GM23338 (cell line): ENCODE measurements around the gene IRF8. TPM values are rescaled to one million over a fixed set of nuclear protein-coding genes. Genes with fewer than 3 reads are reported as not detected.
A peak's percentile ranks its signal among the peaks of the same experiment; 100 is the strongest.

Experiments
- ATAC-seq: fragments of 200-7000 bp; cut with Tn5 transposase; 3 replicates; pipeline ENCODE4 v1.9.1; 2020
- DNase-seq: peaks from one replicate; pipeline ENCODE4 v3.0.0-alpha.2; 2015; ENCODE audit warnings: low spot score
- H2AFZ ChIP-seq: fragments of 200-600 bp; sonication (generic); 2 replicates; pipeline ENCODE4 v1.8.0; 2016; ENCODE audit warnings: antibody characterized with exemption, mild to moderate bottlenecking, moderate library complexity
- H3F3A ChIP-seq: fragments of 200-600 bp; sonication (generic); replicated peaks from 2 replicates; pipeline ENCODE4 v1.8.0; 2017; ENCODE audit warnings: antibody characterized with exemption, mixed run types, low read depth
- H3K27ac ChIP-seq: fragments of 200-600 bp; sonication (generic); 2 replicates; pipeline ENCODE4 v1.6.1; 2016; ENCODE audit warnings: low read depth
- H3K27me3 ChIP-seq: fragments of 200-600 bp; sonication (generic); 2 replicates; pipeline ENCODE4 v1.8.0; 2016; ENCODE audit warnings: mild to moderate bottlenecking, mixed run types, moderate library complexity; ENCODE audit not compliant: insufficient read depth
- H3K36me3 ChIP-seq: fragments of 200-600 bp; sonication (generic); 2 replicates; pipeline ENCODE4 v1.8.0; 2016; ENCODE audit warnings: mild to moderate bottlenecking; ENCODE audit not compliant: insufficient read depth
- H3K4me1 ChIP-seq: fragments of 200-600 bp; sonication (generic); 2 replicates; pipeline ENCODE4 v1.8.0; 2016; ENCODE audit warnings: mild to moderate bottlenecking, moderate library complexity; ENCODE audit not compliant: insufficient read depth
- H3K4me2 ChIP-seq: fragments of 200-600 bp; sonication (generic); 2 replicates; pipeline ENCODE4 v1.7.1; 2017; ENCODE audit warnings: mixed run types
- H3K4me3 ChIP-seq: fragments of 200-600 bp; sonication (generic); 2 replicates; pipeline ENCODE4 v1.6.1; 2016; ENCODE audit warnings: mixed run types
- H3K79me2 ChIP-seq: fragments of 200-600 bp; sonication (generic); replicated peaks from 2 replicates; pipeline ENCODE4 v1.8.0; 2017; ENCODE audit warnings: mild to moderate bottlenecking; ENCODE audit not compliant: insufficient read depth
- H3K9me2 ChIP-seq: fragments of 200-600 bp; sonication (generic); 2 replicates; pipeline ENCODE4 v1.8.0; 2017; ENCODE audit not compliant: insufficient read depth
- H4K20me1 ChIP-seq: fragments of 200-600 bp; sonication (generic); replicated peaks from 2 replicates; pipeline ENCODE4 v1.8.0; 2017; ENCODE audit warnings: mild to moderate bottlenecking; ENCODE audit not compliant: insufficient read depth
- H3K27ac Mint-ChIP-seq: 2 replicates; pipeline ENCODE4 v1.8.0; 2020; ENCODE audit warnings: inconsistent platforms, mild to moderate bottlenecking, moderate library complexity, mixed read lengths
- H3K27me3 Mint-ChIP-seq: 3 replicates; pipeline ENCODE4 v1.8.0; 2022; ENCODE audit warnings: low read depth, mild to moderate bottlenecking, moderate library complexity, mixed read lengths, inconsistent platforms; ENCODE audit not compliant: insufficient read depth, poor library complexity
- H3K36me3 Mint-ChIP-seq: 3 replicates; pipeline ENCODE4 v1.8.0; 2021; ENCODE audit warnings: low read depth, mild to moderate bottlenecking, inconsistent platforms, moderate library complexity, mixed read lengths
- H3K4me1 Mint-ChIP-seq: 3 replicates; pipeline ENCODE4 v1.8.0; 2020; ENCODE audit warnings: mild to moderate bottlenecking, inconsistent platforms, mixed read lengths
- H3K4me3 Mint-ChIP-seq: 3 replicates; pipeline ENCODE4 v1.8.0; 2021; ENCODE audit warnings: moderate library complexity, mild to moderate bottlenecking, inconsistent platforms, mixed read lengths
- H3K9me3 Mint-ChIP-seq: 3 replicates; pipeline ENCODE4 v1.8.0; 2020; ENCODE audit warnings: moderate library complexity, mild to moderate bottlenecking, inconsistent platforms, mixed read lengths
- CREB1 ChIP-seq: fragments of 250-450 bp; sonication (Bioruptor Pico); IDR thresholded peaks from 2 replicates; pipeline ENCODE4 v1.5.0; 2020; ENCODE audit warnings: low read depth, mild to moderate bottlenecking, moderate library complexity
- EZH2 ChIP-seq: fragments of 200-600 bp; sonication (generic); IDR thresholded peaks from one replicate; pipeline ENCODE4 v1.8.0; 2017; ENCODE audit warnings: antibody characterized with exemption, mild to moderate bottlenecking, low read depth; ENCODE audit not compliant: unreplicated experiment
- EZH2phosphoT487 ChIP-seq: fragments of 200-600 bp; sonication (generic); IDR thresholded peaks from one replicate; pipeline ENCODE4 v1.8.1; 2018; ENCODE audit warnings: antibody characterized with exemption; ENCODE audit not compliant: unreplicated experiment
- NANOG ChIP-seq: IDR thresholded peaks from 2 replicates; pipeline ENCODE4 v1.6.1; 2016; ENCODE audit warnings: antibody characterized with exemption, borderline replicate concordance
- STAT1 ChIP-seq: IDR thresholded peaks from one replicate; pipeline ENCODE4 v1.6.1; 2016; ENCODE audit warnings: antibody characterized with exemption; ENCODE audit not compliant: unreplicated experiment
- ZNF114 ChIP-seq: fragments of 250-450 bp; sonication (Bioruptor Pico); IDR thresholded peaks from 2 replicates; pipeline ENCODE4 v1.5.0; 2020; ENCODE audit warnings: mild to moderate bottlenecking, moderate library complexity
- polyA plus RNA-seq: library from polyadenylated mRNA; unstranded; fragments of >200 nt; fragmentation: Nextera tagmentation; extraction: Ambion mirVana; gene quantifications from 2 replicates; pipeline ENCODE4 v1.2.1, GENCODE V29; 2016
- total RNA-seq: library from RNA; depleted of rRNA; stranded (reverse); fragments of >200 nt; shearing (Covaris generic); gene quantifications from 2 replicates; pipeline ENCODE4 v1.2.3, GENCODE V29; 2014
- TF ChIP-seq, protein P1 (sequence below): IDR thresholded peaks from one replicate; pipeline ENCODE4 v1.6.1; 2018; ENCODE audit warnings: antibody characterized with exemption; ENCODE audit not compliant: unreplicated experiment
- TF ChIP-seq, protein P2 (sequence below), 2 experiments: fragments of 200-600 bp in 1 of 2; sonication (generic) in 1 of 2; conservative IDR thresholded peaks; 2 replicates each; pipeline versions ENCODE4 v1.5.1 to v1.6.1; 2016 to 2017; ENCODE audit warnings: antibody characterized with exemption in 2 of 2, low read depth in 2 of 2, mild to moderate bottlenecking in 2 of 2, moderate library complexity in 1 of 2
- TF ChIP-seq, protein P3 (sequence below): IDR thresholded peaks from 2 replicates; pipeline ENCODE4 v1.6.1; 2016; ENCODE audit warnings: antibody characterized with exemption

Gene IRF8
- total and polyA plus RNA-seq, 2 experiments from 2014 or later: 0.47 to 2.8 TPM

DNA sequence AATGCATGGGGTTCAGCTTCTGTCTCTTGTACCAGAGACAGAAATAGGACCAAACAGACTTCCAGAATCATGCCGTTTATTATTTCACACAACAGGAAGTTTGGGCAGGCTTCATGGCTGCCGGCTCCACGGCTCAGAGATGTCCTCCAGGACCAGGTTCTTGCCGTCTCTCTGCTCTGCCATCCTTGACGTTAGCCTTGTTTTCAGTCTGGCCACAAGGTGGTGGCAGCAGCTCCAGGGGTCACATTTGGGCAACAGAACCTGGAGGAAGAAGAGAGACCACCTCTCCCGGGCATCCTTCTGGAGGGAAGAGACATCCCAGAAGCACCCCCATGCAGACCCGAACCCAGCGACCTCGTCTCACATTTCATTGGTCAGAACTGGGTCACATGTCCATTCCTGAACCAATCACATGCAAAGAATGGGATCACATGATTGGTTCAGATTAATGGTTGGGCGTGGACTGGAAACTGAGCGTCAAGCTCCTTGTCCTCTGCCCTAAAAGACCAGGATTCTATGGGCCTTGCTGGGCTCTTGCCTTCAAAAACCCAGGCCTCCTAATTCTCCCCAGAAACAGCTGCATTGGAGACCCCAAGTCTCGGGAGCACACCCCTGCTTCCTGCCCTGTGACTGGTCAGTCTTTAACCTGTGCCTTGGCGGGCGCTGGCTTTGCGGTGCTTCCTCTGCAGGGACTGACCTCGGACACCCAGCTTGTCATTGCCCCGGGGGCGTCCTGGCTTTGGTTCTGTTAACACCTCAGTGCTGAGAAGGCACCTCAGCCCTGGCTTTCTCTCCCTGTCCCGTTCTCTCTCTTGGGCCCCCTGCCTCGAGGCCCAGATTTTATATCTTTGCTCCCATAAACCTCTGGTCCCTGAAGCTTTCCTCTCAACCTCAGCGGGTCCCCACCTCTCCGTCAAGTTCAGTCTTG is 63.3 kb downstream of the IRF8 start:
- H3K4me3 Mint-ChIP-seq: no peak overlapping the region; the same call in 2 of the 3 replicates
- H3K4me1 Mint-ChIP-seq: peaks cover 4% of the 10 kb centered on the region
- no peak overlapping the region for H3K27ac ChIP-seq
- H3K9me2 ChIP-seq: no peaks in the 10 kb centered on the region
- H3K9me3 Mint-ChIP-seq: no peaks in the 10 kb centered on the region
- no peaks in the 10 kb centered on the region for H3K79me2 ChIP-seq
- H3F3A ChIP-seq: no peaks in the 10 kb centered on the region
- no peaks in the 10 kb centered on the region for H3K4me1 ChIP-seq
- DNase-seq (no peak), ATAC-seq (no peak)
- no peak overlapping the region for H3K4me3 ChIP-seq
- H3K36me3 ChIP-seq: no peaks in the 10 kb centered on the region
- no peak overlapping the region for H3K27ac Mint-ChIP-seq
- H2AFZ ChIP-seq: no peak overlapping the region
- H3K27me3 Mint-ChIP-seq: peaks cover 11% of the 10 kb centered on the region
- H4K20me1 ChIP-seq: no peaks in the 10 kb centered on the region
- H3K4me2 ChIP-seq: no peak overlapping the region
- H3K27me3 ChIP-seq: no peaks in the 10 kb centered on the region
- TF ChIP-seq, protein P1, sequence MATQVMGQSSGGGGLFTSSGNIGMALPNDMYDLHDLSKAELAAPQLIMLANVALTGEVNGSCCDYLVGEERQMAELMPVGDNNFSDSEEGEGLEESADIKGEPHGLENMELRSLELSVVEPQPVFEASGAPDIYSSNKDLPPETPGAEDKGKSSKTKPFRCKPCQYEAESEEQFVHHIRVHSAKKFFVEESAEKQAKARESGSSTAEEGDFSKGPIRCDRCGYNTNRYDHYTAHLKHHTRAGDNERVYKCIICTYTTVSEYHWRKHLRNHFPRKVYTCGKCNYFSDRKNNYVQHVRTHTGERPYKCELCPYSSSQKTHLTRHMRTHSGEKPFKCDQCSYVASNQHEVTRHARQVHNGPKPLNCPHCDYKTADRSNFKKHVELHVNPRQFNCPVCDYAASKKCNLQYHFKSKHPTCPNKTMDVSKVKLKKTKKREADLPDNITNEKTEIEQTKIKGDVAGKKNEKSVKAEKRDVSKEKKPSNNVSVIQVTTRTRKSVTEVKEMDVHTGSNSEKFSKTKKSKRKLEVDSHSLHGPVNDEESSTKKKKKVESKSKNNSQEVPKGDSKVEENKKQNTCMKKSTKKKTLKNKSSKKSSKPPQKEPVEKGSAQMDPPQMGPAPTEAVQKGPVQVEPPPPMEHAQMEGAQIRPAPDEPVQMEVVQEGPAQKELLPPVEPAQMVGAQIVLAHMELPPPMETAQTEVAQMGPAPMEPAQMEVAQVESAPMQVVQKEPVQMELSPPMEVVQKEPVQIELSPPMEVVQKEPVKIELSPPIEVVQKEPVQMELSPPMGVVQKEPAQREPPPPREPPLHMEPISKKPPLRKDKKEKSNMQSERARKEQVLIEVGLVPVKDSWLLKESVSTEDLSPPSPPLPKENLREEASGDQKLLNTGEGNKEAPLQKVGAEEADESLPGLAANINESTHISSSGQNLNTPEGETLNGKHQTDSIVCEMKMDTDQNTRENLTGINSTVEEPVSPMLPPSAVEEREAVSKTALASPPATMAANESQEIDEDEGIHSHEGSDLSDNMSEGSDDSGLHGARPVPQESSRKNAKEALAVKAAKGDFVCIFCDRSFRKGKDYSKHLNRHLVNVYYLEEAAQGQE: no peak
- TF ChIP-seq EZH2phosphoT487 (no peak), NANOG (no peak), EZH2 (no peak), CREB1 (no peak), STAT1 (no peak)
- TF ChIP-seq, protein P2, sequence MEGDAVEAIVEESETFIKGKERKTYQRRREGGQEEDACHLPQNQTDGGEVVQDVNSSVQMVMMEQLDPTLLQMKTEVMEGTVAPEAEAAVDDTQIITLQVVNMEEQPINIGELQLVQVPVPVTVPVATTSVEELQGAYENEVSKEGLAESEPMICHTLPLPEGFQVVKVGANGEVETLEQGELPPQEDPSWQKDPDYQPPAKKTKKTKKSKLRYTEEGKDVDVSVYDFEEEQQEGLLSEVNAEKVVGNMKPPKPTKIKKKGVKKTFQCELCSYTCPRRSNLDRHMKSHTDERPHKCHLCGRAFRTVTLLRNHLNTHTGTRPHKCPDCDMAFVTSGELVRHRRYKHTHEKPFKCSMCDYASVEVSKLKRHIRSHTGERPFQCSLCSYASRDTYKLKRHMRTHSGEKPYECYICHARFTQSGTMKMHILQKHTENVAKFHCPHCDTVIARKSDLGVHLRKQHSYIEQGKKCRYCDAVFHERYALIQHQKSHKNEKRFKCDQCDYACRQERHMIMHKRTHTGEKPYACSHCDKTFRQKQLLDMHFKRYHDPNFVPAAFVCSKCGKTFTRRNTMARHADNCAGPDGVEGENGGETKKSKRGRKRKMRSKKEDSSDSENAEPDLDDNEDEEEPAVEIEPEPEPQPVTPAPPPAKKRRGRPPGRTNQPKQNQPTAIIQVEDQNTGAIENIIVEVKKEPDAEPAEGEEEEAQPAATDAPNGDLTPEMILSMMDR (conservative IDR thresholded peaks at IDR 0.05; ENCODE audit: low read depth in 2 of 2): peak; percentile 16 to 23; a peak in 2 of 4 replicates
- H3K36me3 Mint-ChIP-seq: no peaks in the 10 kb centered on the region; the same call in 2 of the 3 replicates

DNA sequence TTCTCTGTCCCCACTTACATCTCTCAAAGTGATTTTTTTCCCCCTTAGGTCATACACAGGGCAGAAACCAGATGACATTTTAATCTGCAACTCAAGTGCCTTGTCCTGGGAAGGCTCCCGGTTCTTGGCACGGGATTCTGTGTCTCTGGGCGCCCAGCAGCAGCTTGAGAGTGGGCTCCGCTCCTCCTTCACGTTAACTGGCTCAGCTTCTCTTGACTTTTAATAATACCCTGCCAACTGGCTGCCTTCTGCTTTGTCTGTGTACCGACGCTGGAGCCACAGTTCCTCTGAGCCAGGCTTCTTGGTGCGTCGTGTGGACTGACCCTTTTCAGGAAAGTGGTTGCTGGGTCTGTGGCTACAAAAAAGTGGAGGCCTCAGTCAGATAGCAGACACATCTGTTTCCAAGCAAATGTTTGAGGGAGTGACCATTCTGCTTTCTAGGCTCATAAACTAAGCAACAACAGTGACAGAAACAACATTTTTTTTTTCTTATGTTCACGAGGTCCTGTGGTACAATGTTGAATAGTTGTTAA is 64.9 kb downstream of the IRF8 start:
- Histone ChIP-seq H3K9me2 (no peaks in the 10 kb centered on the region), H3K79me2 (no peaks in the 10 kb centered on the region), H3K36me3 (no peaks in the 10 kb centered on the region), H3K27me3 (no peaks in the 10 kb centered on the region), H3K4me3 (no peak overlapping the region), H3K4me1 (no peaks in the 10 kb centered on the region), H2AFZ (no peak overlapping the region), H3F3A (no peaks in the 10 kb centered on the region), H3K27ac (no peak overlapping the region), H3K4me2 (no peak overlapping the region), H4K20me1 (no peaks in the 10 kb centered on the region)
- no peak overlapping the region for H3K4me3 Mint-ChIP-seq
- DNase-seq (no peak), ATAC-seq (no peak)
- H3K27me3 Mint-ChIP-seq: peaks cover 18% of the 10 kb centered on the region
- H3K36me3 Mint-ChIP-seq: no peaks in the 10 kb centered on the region; the same call in 2 of the 3 replicates
- peaks cover 5% of the 10 kb centered on the region for H3K4me1 Mint-ChIP-seq
- no peak overlapping the region for H3K27ac Mint-ChIP-seq
- H3K9me3 Mint-ChIP-seq: no peaks in the 10 kb centered on the region
- TF ChIP-seq CREB1 (no peak), ZNF114 (CRISPR knock-in tag) (no peak), EZH2 (no peak)
- TF ChIP-seq, protein P3, sequence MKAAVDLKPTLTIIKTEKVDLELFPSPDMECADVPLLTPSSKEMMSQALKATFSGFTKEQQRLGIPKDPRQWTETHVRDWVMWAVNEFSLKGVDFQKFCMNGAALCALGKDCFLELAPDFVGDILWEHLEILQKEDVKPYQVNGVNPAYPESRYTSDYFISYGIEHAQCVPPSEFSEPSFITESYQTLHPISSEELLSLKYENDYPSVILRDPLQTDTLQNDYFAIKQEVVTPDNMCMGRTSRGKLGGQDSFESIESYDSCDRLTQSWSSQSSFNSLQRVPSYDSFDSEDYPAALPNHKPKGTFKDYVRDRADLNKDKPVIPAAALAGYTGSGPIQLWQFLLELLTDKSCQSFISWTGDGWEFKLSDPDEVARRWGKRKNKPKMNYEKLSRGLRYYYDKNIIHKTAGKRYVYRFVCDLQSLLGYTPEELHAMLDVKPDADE: no peak
